ENCODE measurements around the gene MLIP. TPM values are rescaled to one million over a fixed set of nuclear protein-coding genes. Genes with fewer than 3 reads are reported as not detected.

The MLIP gene
- total RNA-seq, 1 donor from 2014 or later: 0.99 TPM

- DNase-seq (ENCODE audit: low read depth in 2 of 2): peak in 1 of 2 donors; percentile 31
These were observed 170.9 kb downstream of the MLIP start for GRCh38 chr6:54282186-54282585.

DNA sequence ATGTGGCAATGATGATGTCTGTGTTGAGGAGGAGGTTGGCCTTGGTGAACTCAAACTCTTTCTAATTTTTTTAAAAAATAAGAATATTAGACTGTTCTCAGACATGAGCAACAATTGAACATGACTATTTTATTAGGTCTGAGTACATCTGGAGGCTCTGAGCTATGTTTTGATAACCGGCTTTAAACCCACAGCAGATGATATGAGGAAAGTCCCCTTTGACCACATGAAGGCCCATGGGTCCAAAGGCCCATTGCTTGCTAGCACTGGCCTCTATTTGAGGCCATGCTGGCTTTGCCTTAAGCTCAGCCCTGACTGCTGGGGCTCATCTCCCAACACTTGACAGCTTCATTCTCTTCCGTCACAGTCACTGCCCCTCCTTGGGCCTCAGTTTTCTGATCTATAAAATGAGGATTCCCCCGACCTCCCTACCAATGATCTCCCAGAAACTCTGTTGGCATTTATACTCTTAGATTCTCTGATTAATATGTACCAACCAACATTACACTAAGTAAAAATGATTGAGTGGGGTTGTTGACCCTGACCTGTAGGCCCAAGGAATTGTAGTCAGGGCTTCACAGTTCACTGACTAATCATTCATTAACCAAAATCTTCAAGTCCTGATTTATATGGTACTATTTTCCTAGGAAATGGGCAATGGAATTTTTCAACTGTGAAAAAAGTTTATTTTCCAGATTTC lies 173.1 kb downstream of the MLIP start:
- DNase-seq (ENCODE audit: low read depth in 2 of 2): no peak

DNA sequence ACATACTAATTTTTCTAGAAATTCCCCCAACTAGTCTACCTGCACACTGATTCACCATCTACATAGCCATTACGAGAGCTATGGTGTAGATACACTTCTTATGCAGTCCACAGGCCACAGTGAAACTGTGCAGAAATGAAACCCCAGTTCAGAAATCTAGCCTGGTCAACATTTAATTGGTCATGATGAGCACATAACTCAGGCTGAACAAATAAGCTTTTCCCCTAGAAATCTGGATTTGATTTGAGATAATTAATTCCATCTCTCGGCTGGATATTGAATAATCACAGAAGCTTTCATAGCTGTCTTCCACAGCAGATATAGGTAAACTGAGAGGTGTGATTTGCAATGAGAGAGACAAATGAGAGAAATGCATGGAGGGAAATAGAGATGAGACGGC lies 174.4 kb downstream of the MLIP start:
- no peak for DNase-seq (ENCODE audit: low read depth in 2 of 2)

- DNase-seq (ENCODE audit: low read depth in 2 of 2): no peak
These were observed 174.9 kb downstream of the MLIP start for GRCh38 chr6:54286141-54286540.

DNA sequence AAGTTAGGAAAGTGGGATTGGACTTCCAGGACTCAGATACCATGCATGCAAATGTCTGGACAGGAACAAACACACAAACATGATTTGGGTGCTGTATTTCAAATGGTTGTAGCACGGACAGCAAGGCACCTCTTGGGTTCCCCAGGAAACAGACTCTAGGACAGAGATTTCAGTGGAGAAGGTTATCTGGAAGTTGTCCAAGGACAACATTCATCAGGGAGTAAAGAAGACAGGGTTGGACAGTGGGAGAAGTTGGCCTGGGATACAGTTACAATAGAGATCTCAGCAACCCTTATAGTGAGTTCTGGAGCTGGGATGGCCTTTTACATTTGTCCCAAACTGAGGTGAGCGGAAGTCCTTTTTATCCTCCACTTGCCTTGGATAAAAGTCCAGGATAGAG lies 177.2 kb downstream of the MLIP start:
- peak in 1 of 2 donors; percentile 19 for DNase-seq (ENCODE audit: low read depth in 2 of 2)

GRCh38 chr6:54289426-54289825 lies 178.2 kb downstream of the MLIP start:
- DNase-seq (ENCODE audit: low read depth in 2 of 2): peak in 1 of 2 donors; percentile 50

GRCh38 chr6:54291146-54291545 lies 179.9 kb downstream of the MLIP start:
- peak; percentile 59 to 92 for DNase-seq (ENCODE audit: low read depth in 2 of 2)

DNA sequence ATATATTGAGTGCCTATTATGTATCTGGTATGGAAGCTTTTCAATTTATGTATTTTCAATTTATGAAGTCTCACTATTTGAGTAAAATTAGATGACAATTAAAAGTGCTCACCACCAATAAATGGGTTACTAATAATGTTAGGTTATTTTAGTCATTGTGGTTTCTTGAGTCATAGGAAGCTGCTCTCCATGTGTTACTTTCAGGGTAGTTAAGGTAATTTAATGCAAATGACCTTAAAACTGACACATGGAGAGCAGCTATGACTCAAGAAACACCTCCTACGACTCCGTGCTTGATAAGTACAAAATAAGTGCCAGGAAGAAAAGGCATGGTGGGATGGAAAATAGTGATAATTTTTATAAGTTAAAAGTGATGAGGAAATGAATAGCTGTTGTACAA lies 180.5 kb downstream of the MLIP start:
- peak in 1 of 2 donors; percentile 88 for DNase-seq (ENCODE audit: low read depth in 2 of 2)

- no peak for DNase-seq (ENCODE audit: low read depth in 2 of 2)
These were observed 183.8 kb downstream of the MLIP start for GRCh38 chr6:54294965-54295532.

DNA sequence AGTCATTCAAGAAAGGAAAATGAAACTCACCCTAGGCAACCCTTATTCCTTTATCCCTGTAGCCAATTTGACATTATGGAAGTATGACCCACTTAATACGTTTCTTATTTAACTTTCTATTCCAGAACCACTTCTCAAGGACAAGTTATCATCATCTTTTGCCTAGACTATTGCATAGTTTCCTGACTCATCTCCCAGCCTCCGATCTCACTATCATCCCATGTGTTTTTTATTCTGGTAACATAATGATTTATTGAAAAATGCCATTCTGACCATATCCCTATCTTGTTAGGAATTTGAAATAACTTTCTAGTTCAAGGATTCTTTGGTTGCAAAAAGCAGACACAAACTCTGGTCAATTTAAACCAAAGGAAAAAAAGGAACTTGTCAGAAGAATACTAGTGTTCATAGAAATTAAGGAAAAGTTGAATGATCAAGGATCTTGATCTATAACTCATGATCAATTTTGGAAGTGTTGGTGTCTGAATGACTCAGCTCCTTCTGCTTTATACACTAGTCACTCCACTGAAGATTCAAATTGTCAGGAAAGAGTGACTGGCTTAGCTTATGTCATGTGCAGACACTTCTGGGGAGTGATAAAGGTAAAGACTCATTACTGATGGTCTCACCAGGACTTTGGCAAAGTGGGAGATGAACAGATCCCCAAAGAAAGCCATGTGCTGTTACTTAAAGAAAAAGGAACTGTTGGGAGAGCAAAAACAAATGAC lies 188.5 kb downstream of the MLIP start:
- no peak for DNase-seq (ENCODE audit: low read depth in 2 of 2)

GRCh38 chr6:54301770-54302169 lies 190.5 kb downstream of the MLIP start:
- no peak for DNase-seq (ENCODE audit: low read depth in 2 of 2)

GRCh38 chr6:54307439-54307910 lies 196.2 kb downstream of the MLIP start:
- DNase-seq (ENCODE audit: low read depth in 2 of 2): no peak

- DNase-seq (ENCODE audit: low read depth in 2 of 2): no peak
These were observed 197.2 kb downstream of the MLIP start, which contains the start of gene TINAG for GRCh38 chr6:54308289-54308985. Gene TINAG (plus strand): TSS chr6:54308441. CDS start chr6:54308551, 110 bp downstream.

DNA sequence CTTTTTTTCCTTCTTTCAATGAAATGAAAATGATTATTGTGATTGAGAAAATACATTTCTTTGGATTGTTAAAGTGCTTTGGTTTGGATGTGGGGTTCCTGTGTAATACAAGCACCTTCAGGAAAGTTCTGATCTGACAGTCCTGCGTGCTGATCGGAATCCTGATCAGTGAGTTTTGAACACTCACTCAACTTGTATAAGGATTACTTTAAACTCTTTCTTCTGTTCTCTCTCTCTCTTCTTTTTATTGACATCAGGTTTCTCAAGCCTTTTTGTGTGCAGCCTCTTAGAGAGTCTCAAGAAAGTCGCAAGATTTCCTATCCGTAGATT lies 197.7 kb downstream of the MLIP start:
- DNase-seq (ENCODE audit: low read depth in 2 of 2): no peak

DNA sequence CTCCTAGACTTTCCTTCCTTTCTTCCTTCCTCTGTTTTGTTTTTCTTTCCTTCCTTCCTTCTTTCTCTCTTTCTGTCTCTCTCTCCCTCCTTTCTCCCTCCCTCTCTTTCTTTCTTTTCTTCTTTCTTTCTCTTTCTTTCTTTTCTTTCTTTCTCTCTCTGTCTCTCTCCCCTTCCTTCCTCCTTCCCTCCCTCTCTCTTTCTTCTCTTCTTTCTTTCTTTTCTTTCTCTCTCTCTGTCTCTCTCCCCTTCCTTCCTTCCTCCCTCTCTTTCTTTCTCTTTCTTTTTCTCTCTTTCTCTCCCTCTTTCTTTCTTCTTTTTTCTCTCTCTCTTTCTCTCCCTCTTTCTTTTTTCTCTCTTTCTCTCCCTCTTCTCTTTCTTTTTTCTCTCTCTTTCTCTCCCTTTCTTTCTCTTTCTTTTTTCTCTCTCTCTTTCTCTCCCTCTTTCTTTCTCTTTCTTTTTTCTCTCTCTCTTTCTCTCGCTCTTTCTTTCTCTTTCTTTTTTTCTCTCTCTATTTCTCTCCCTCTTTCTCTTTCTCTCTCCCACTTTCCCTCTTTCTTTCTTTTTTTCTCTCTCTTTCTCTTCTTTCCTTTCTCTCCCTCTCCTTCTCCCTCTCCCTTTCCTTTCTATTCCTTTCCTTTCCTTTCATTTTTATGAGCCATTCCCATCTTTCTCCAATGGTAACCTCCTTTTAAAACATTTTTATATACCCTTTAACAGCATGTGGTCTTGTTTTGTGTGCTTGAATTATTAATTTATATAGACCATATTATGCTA lies 199.3 kb downstream of the MLIP start:
- no peak for DNase-seq (ENCODE audit: low read depth in 2 of 2)

GRCh38 chr6:54315656-54316055 lies 204.4 kb downstream of the MLIP start:
- DNase-seq (ENCODE audit: low read depth in 2 of 2): no peak

Other genes starting within 250 kb of the MLIP start
- not detected in 2 replicates for gene TINAG, start 197.0 kb downstream of the MLIP start, total RNA-seq